Right lobe of liver (tissue), 6 donors: ENCODE results near the gene MACROD2. TPM values are rescaled to one million over a fixed set of nuclear protein-coding genes. Genes with fewer than 3 reads are reported as not detected.

Experiments
- ATAC-seq, 4 donors: fragments of 200-7000 bp; cut with Tn5 transposase; one replicate each; pipeline ENCODE4 v1.9.1; 2020; ENCODE audit warnings: mild to moderate bottlenecking in 4 of 4, moderate library complexity in 4 of 4
- DNase-seq, 3 donors: peaks; one replicate each; pipeline ENCODE4 v3.0.0-alpha.2; 2020
- H3K27ac ChIP-seq, 3 donors: fragments of 200-600 bp; one replicate each; pipeline ENCODE4 v1.8.0; 2022
- H3K27me3 ChIP-seq, 2 donors: fragments of 200-600 bp; one replicate each; pipeline ENCODE4 v1.8.0; 2022
- H3K36me3 ChIP-seq, 4 donors: fragments of 200-600 bp; sonication (generic) in 1 of 4; one replicate each; pipeline versions ENCODE4 v1.5.1 to v1.8.0; 2017 to 2022; ENCODE audit warnings: control low read depth in 1 of 4
- H3K4me1 ChIP-seq, 4 donors: fragments of 200-600 bp; sonication (generic) in 1 of 4; one replicate each; pipeline versions ENCODE4 v1.5.1 to v1.8.0; 2017 to 2022; ENCODE audit warnings: control low read depth in 1 of 4
- H3K4me3 ChIP-seq, 3 donors: fragments of 200-600 bp; one replicate each; pipeline ENCODE4 v1.8.0; 2022
- H3K9me3 ChIP-seq, 4 donors: fragments of 200-600 bp; sonication (generic) in 1 of 4; one replicate each; pipeline versions ENCODE4 v1.5.1 to v1.8.0; 2017 to 2022; ENCODE audit warnings: control low read depth in 1 of 4
- CTCF ChIP-seq, 4 donors: fragments of 200-600 bp in 3 of 4; fragments of 450-650 bp in 1 of 4; IDR thresholded peaks; one replicate each; pipeline versions ENCODE4 v1.5.1 to v1.8.0; 2016 to 2022; ENCODE audit warnings: antibody characterized with exemption in 4 of 4, mild to moderate bottlenecking in 2 of 4
- POLR2A ChIP-seq: fragments of 450-650 bp; IDR thresholded peaks from one replicate; pipeline ENCODE4 v1.6.1; 2017; ENCODE audit warnings: antibody characterized with exemption, mild to moderate bottlenecking
- WGBS: methylation state at CpG from one replicate; pipeline ENCODE4 v1.1.6; 2018; ENCODE audit warnings: low coverage, low lambda C conversion rate; ENCODE audit not compliant: insufficient coverage; ENCODE audit errors: missing lambda C conversion rate; 5-methylcytosine and 5-hydroxymethylcytosine counted together
- intact Hi-C, 2 donors: fragments of 100-400 bp; cut with DNase I; formaldehyde crosslinking; loops; one replicate each; pipeline versions ENCODE4 v1.11.2 to v1.14.1; 2022
- total RNA-seq, 6 experiments: library from RNA; depleted of rRNA in 2 of 6; stranded (reverse); fragments of >200 nt in 2 of 6; fragmentation: NEBNext Ultra II Directional in 3 of 6; extraction: Animal tissue kit (Norgen Biotek cat#: 25700) in 3 of 6; gene quantifications; one replicate each; pipeline versions ENCODE4 v1.1.0 to v1.2.4, GENCODE V29; 2016 to 2023
- donor health status: DM: no; HTN: yes; CAD: no.
- donor health status: DM: no; HTN: no; CAD: no.
- donor health status: DM: no; HTN: no; CAD: no.
- donor health status: DM: no; HTN: yes; CAD: no.
- donor health status: DM: no; HTN: yes; CAD: no.

MACROD2 gene
- total RNA-seq, 6 experiments from 2014 or later: 1.2 to 5.5 (median 3.3) TPM

GRCh38 chr20:15512916-15513315, 1517.6 kb downstream of the MACROD2 start:
- no peaks in the 10 kb centered on the region for H3K36me3 ChIP-seq
- H3K9me3 ChIP-seq: no peaks in the 10 kb centered on the region
- H3K27me3 ChIP-seq: no peaks in the 10 kb centered on the region
- ATAC-seq: no peak
- 35% methylated on average over 5 of the region's 5 CpGs for WGBS
- no peak overlapping the region for H3K27ac ChIP-seq
- intact Hi-C loops: no loop called here
- H3K4me1 ChIP-seq: no peaks in the 10 kb centered on the region
- TF ChIP-seq POLR2A (no peak), CTCF (IDR thresholded peaks at IDR 0.05) (no peak)
- H3K4me3 ChIP-seq: no peak overlapping the region
- DNase-seq: no peak

- Histone ChIP-seq H3K9me3 (no peaks in the 10 kb centered on the region), H3K4me1 (no peaks in the 10 kb centered on the region), H3K27ac (no peak overlapping the region), H3K4me3 (no peak overlapping the region), H3K36me3 (no peaks in the 10 kb centered on the region), H3K27me3 (no peaks in the 10 kb centered on the region)
- WGBS: 58% methylated on average over 2 of the region's 2 CpGs
- intact Hi-C loops: no loop called here
- TF ChIP-seq POLR2A (no peak), CTCF (IDR thresholded peaks at IDR 0.05) (no peak)
- DNase-seq (no peak), ATAC-seq (no peak)
Measured at GRCh38 chr20:15515691-15516090, 1520.4 kb downstream of the MACROD2 start.

- Histone ChIP-seq H3K4me3 (no peak overlapping the region), H3K36me3 (no peaks in the 10 kb centered on the region), H3K4me1 (no peaks in the 10 kb centered on the region), H3K9me3 (no peaks in the 10 kb centered on the region), H3K27ac (no peak overlapping the region), H3K27me3 (no peaks in the 10 kb centered on the region)
- no peak for ATAC-seq
- WGBS: 62% methylated on average over 4 of the region's 6 CpGs
- no peak for TF ChIP-seq CTCF (IDR thresholded peaks at IDR 0.05)
- DNase-seq: no peak
- intact Hi-C loops: no loop called here
Measured at GRCh38 chr20:15520930-15521524, 1525.7 kb downstream of the MACROD2 start.

- H3K9me3 ChIP-seq: no peaks in the 10 kb centered on the region
- no peak overlapping the region for H3K27ac ChIP-seq
- H3K4me3 ChIP-seq: no peak overlapping the region
- no peaks in the 10 kb centered on the region for H3K27me3 ChIP-seq
- ATAC-seq: no peak
- H3K36me3 ChIP-seq: no peaks in the 10 kb centered on the region
- no peaks in the 10 kb centered on the region for H3K4me1 ChIP-seq
- DNase-seq: no peak
- TF ChIP-seq CTCF (IDR thresholded peaks at IDR 0.05) (no peak), POLR2A (no peak)
- 89% methylated on average over 1 of the region's 3 CpGs for WGBS
- intact Hi-C loops: no loop called here
Measured at GRCh38 chr20:15523400-15523799, 1528.1 kb downstream of the MACROD2 start.
